ENCODE results near the gene SATL1.

The SATL1 gene

DNA sequence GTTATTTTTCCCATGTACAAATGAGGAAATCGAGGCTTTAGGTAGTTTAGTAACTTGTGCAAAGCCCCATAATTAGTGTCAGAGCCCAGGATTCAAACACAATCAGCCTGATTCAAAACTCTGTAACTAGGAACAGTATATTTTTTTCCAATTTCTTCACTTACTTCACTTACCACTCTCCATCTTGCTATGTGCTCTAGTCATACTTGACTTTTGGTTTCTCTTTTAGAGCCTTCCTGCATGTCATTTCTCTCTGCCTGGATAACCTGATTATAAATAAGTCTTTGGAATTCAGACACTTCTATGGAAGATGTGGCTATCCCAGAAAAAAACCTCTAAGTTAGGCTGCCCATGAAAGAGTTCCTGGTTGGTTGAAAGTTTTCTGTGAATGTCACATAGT is 22.2 kb downstream of the SATL1 start:
- DNase-seq, result no peak
- no peak overlapping the region for H3K4me3 ChIP-seq (ENCODE audit: low read depth, low read length)
- H3K9me3 ChIP-seq (ENCODE audit: severe bottlenecking), result no peaks in the 10 kb centered on the region
- H3K27ac ChIP-seq, result no peak overlapping the region
- no peaks in the 10 kb centered on the region for H3K27me3 ChIP-seq (ENCODE audit: insufficient read depth, low read depth, severe bottlenecking)
- H3K36me3 ChIP-seq, result no peaks in the 10 kb centered on the region
- TF ChIP-seq CTCF (IDR thresholded peaks at IDR 0.05; ENCODE audit: low read depth, low read length), result no peak

- no peak for TF ChIP-seq CTCF (IDR thresholded peaks at IDR 0.05; ENCODE audit: low read depth, low read length)
- no peaks in the 10 kb centered on the region for H3K27me3 ChIP-seq (ENCODE audit: insufficient read depth, low read depth, severe bottlenecking)
- H3K4me3 ChIP-seq (ENCODE audit: low read depth, low read length), result no peak overlapping the region
- no peaks in the 10 kb centered on the region for H3K36me3 ChIP-seq
- no peaks in the 10 kb centered on the region for H3K9me3 ChIP-seq (ENCODE audit: severe bottlenecking)
- no peak overlapping the region for H3K27ac ChIP-seq
- no peak for DNase-seq
Measured at GRCh38 chrX:85215946-85216345, 27.6 kb downstream of the SATL1 start.

DNA sequence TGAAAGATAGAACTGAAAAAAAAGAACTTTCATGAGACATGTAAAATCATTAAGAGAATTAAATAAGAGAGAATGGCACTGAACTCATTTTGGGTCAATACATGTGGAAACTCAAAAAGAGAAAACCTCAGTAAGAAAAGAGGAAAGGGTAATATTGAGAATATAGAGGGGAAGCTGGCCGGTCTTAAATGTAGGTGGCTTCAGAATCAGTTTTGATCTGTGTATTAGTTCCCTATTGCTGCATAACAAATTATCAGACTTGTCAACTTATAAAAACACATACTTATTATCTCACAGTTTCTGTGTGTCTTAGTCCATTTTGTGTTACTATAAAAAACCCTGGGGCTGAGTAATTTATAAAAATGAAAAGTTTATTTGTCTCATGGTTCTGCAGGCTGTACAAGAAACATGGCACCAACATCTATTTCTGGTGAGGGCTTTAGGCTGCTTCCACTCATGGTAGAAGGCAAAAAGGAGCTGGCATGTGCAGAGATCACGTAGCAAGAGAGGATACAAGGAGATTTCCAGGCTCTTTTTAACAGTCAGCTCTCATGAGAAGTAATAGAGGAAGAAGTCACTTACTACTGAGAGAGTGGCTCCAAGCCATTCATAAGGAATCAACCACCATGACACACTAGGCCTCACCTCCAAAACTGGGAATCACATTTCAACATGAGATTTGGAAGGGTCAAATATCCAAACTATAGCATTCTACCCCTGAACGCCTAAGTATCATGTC is 29.6 kb downstream of the SATL1 start:
- no peak for DNase-seq
- Histone ChIP-seq H3K9me3 (ENCODE audit: severe bottlenecking) (no peaks in the 10 kb centered on the region), H3K4me3 (ENCODE audit: low read depth, low read length) (no peak overlapping the region), H3K27me3 (ENCODE audit: insufficient read depth, low read depth, severe bottlenecking) (no peaks in the 10 kb centered on the region), H3K27ac (no peak overlapping the region), H3K36me3 (no peaks in the 10 kb centered on the region)
- TF ChIP-seq CTCF (IDR thresholded peaks at IDR 0.05; ENCODE audit: low read depth, low read length), result no peak

DNA sequence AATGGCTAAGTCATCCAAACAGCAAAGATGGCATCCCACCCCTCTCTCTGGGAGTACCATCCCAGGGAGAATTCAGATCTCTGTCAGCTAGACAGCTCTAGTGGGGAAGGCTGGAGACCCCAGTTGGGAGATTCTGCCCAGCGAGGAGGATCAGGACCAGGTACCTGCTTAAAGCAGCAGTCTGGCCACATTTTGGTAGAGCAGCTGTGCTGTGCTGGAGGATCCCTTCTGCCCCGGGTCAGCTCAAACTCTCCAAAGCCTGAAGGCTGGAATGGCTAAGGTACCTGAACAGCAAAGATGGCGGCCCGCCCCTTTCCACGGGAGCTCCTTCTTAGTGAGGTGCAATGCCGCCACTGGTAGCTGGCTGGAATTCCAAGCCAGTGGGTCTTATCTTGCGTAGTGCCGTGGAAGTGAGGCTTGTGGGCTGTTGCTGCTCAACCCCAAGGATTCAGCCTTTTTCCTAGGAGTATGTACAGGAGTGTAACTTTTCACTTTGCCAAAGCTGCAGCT is 40.1 kb downstream of the SATL1 start:
- H3K27me3 ChIP-seq (ENCODE audit: insufficient read depth, low read depth, severe bottlenecking), result no peaks in the 10 kb centered on the region
- no peak for DNase-seq
- no peaks in the 10 kb centered on the region for H3K9me3 ChIP-seq (ENCODE audit: severe bottlenecking)
- H3K27ac ChIP-seq, result no peak overlapping the region
- no peaks in the 10 kb centered on the region for H3K36me3 ChIP-seq
- no peak for TF ChIP-seq CTCF (IDR thresholded peaks at IDR 0.05; ENCODE audit: low read depth, low read length)
- no peak overlapping the region for H3K4me3 ChIP-seq (ENCODE audit: low read depth, low read length)

DNA sequence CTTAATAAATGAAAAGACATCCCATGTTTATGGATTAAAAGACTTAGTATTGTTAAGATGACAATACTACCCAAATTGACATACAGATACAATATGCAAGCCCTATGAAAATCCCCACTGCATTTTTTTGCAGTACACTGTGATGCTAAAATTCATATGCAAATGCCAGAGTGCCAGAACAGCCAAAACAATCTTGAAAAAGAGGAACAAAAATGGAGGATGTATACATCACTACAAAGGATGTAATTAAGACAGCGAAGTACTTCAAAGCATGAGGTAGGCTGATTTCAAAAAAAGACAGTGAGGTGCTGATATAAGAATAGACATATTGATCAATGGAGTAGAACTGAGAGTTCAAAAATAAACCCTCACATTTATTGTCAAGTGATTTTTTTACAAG is 47.3 kb downstream of the SATL1 start:
- Histone ChIP-seq H3K36me3 (no peaks in the 10 kb centered on the region), H3K4me3 (ENCODE audit: low read depth, low read length) (no peak overlapping the region), H3K27ac (no peak overlapping the region), H3K27me3 (ENCODE audit: insufficient read depth, low read depth, severe bottlenecking) (no peaks in the 10 kb centered on the region), H3K9me3 (ENCODE audit: severe bottlenecking) (no peaks in the 10 kb centered on the region)
- no peak for DNase-seq
- TF ChIP-seq CTCF (IDR thresholded peaks at IDR 0.05; ENCODE audit: low read depth, low read length), result no peak

- DNase-seq, result no peak
- Histone ChIP-seq H3K9me3 (ENCODE audit: severe bottlenecking) (no peaks in the 10 kb centered on the region), H3K27me3 (ENCODE audit: insufficient read depth, low read depth, severe bottlenecking) (peaks cover 3% of the 10 kb centered on the region), H3K36me3 (no peaks in the 10 kb centered on the region), H3K27ac (no peak overlapping the region), H3K4me3 (ENCODE audit: low read depth, low read length) (no peak overlapping the region)
- TF ChIP-seq CTCF (IDR thresholded peaks at IDR 0.05; ENCODE audit: low read depth, low read length), result no peak
Measured at GRCh38 chrX:85159644-85160043, 83.9 kb downstream of the SATL1 start.

Data from WERI-Rb-1 (cell line).